NCI-H2227 (cell line): ENCODE measurements around the gene TTC7B.

Source experiments
- DNase-seq: peaks from one replicate; lab custom pipeline; 2025; ENCODE audit not compliant: unreplicated experiment; lab: John Stamatoyannopoulos, UW

The TTC7B gene

DNA sequence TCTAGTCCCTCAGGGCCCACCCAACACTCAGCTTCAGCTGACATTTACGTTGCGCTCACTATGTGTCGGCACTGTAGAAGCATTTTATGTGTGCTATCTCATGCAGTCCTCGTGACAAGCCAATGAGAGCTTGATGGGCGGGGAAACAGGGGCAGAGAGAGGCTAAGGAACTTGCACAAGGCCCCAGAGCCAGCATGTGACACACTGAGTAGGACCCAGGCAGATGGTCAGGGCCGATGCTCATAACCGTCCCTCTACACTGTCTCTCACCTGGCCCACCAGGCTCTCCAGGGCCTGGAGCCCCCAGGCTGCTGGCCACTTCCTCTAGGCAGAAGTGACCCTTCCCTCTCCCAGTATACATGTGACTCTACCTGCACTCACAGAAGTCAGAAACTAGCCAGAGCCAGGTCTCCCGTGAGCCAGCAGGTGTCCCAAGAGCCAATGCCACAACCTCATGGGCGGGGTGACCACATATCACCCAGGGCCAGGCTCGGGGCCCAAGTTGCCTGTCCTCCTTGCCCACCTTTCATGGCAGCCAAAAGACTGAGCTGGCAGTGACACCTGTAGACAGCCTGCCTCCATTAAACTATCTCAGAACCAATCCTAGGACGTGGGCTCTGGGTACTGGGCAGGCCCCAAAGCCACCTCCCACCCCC, 38.3 kb downstream of the TTC7B start:
- DNase-seq = no peak

DNA sequence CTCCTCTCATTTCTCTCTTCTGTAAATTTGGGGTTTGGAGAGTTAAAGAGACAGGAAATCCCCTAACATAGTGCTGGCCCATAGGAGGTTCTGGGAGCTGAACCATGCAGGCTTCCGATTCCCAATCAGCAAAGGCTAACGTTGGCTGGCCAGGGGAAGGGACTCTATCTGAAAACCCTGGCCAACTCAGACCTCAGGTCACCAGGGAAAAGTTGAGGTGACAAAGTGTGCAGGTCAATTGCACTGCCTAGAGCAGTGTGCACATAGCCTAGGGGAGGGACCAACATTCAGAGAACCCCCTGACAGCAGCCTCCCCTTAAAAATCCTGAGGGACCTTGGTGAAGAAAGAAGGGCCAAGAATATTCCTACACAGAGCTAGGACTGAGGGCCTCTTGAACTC, 38.9 kb downstream of the TTC7B start:
- no peak for DNase-seq

DNA sequence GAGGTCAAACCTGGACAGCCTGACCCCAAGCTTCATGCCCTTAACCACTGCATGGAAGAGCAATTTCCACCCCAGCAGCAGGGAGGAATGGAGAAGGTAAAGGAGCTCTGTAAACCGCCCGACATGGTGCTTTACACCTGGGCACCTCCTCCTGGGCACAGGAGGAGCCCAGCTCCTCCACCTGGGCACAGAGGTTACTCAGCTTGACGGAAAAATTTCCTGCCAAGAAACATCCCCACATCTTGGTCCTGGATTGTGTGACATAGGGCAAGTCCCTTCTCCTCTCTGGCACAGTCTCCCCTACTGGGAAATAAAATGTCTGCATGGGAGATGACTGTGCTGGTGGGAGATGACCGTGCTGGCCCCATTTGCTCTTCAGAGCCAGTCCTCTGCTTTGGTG, 40.8 kb downstream of the TTC7B start:
- DNase-seq = no peak

DNA sequence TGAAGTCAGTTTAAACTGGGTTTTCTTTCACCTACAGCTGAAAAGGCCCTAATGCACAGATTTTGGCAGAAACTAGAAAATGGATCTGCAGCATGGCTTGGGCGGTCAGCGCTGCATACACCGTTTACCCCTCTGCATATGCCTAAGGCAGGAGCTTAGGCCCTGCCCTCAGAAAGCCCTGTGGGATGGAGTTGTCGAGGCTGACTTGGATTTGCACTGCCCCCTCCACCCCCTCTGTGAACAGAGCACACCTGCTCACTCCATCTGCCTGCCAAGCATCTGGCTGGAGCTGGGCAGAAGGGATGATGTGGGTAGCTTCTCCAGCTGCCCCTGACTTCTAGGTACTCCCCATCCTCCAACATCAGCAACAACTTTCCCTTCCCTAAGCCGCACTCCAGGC, 41.9 kb downstream of the TTC7B start:
- DNase-seq = no peak

DNA sequence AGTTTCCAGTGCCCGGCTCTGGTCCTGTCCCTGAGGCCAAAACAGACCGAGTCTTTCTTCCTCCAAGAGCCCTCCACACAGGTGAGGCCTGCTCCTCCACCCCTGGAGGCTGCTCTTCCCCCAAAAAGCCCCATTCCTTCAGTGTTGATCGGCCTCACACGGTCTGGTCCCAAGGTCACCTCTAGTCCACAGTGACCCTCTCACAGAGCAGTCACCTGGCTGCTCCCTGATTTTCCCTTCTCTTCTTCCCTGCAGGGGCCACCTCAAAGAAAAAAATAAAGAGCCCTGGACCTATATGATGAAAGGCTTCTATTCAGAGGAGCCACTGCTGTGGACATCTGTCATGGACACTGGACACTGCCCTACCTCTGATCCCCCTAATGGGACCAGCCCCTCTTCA, 42.5 kb downstream of the TTC7B start:
- DNase-seq = no peak

DNA sequence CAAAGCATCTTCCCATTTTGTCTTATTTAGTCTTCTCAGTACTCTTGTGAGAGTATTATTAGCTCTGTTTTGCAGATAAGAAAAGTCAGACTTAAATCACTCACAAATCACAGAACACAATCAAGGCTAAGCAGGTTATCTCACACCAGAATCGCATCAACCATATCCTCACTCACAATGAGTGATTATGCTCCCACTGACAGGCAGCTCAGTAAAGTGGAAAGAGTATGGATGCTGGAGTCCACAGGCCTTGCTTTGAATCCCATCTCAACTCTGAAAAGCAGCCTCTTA, 43.1 kb downstream of the TTC7B start:
- DNase-seq = no peak

DNA sequence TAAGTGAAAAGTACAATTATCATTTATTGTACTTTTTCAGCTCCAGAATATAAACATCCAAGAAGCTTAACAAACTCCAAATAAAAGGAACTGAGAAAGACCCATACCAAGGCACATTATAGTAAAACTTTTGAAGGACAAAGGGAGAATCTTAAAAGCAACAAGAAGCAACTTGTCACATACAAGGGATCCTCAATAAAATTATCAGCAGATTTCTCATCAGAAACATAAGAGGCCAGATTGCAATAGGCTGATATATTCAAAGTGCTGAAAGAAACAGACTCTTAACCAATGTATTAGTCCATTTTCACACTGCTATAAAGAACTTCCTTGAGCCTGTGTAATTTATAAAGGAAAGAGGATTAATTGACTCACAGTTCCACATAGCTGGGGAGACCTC, 48.3 kb downstream of the TTC7B start:
- no peak for DNase-seq

DNA sequence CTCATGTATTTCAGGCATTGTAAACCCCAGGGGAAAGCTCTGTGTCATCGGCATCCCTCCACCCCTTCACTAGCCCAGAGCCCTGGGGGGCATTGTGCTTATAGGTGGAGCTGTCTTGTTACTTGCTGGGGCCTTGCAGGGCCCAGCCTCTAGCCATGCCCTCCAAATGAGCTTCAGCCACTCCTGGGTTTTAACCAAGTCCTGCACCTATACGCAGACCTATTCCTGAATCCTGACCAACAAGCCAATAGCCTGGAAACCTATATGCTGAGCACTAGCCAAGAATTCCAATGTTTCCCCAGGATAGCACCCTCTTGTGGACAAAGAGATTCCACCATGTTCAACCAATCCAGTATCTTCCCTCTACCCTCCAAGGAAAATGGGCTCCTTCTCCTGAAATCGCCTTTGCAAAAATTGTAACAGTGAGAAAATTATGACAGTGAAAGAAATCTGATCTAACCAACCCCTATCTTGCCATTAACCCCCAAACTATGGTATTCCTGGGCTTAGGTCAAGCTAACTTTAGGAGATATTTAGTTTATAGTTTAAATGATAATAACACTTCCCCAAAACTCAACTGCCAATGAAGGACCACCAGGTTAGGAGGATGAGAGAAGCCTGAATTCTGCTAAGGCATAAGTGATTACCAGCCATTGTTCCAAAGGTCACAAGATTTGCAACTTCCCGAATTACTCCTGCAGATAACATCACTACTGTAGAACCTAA, 55.5 kb downstream of the TTC7B start:
- peak; percentile 47 for DNase-seq

DNA sequence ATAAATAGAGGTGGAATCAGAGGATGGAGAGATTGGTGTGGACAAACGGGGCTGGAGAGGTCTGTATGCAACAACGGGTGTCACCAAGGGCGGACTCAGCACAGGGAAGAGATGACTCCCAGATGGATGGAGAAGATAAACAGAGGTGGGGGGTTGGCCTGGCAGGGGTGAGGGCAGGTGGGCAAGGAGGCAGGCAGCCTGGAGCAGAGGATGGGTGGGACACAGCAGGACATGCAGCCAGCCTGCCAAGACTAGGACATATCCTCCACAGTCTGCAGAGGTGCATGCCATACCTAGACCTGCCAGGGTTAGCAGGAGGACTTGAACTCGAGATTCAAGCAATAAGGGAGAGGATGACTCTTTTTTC, 56.2 kb downstream of the TTC7B start:
- no peak for DNase-seq

DNA sequence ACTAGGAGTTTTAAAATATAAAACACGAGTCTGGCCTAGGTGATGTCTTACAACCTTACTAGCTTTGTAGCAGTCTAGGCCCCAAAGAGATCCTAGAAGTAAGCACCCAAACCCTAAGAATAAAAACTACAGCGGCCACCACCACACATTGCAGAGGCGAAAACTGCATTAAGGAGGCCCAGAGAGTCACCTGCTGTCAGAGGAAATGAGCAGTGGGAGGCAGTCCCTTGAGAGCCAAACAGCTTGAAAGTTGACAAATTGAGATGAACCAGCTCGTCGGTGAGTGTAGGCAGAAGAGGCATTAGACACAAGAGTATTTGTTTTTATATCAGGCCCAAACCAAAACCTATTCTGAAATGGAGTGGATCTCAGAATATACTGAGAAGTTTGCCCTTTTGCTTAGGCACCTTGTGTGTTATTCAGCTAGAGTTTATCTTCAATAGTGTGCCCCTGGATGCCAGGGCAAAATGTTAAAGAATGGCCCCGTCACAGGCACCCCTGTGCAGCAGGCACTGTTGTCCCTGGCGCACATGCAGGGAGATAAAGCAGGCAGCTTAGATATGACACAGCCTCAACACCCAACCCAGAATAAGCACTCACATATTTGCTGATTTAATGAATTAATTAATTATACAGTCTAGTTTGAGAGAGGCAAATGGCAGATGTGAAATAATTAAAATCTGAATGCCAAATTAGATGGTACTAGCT, 56.7 kb downstream of the TTC7B start:
- no peak for DNase-seq

DNA sequence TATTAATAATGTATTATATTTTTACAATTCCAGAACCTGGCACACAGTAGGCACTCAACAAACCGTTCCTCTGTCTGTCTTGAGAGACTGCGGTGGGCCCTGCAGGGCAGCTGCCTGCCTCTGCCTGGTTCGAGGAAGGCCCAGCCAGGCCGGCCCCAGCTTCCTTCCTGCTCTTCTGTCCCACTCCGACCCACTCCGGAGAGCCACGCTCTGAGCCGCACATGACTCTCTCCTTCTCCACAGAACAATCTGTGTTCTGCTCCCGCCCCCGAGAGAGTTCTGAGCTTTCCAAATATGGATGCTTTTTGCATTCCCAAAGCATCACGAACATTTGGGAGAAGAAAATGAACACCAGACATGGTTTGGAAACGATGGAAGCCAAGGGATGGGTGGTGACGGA, 57.3 kb downstream of the TTC7B start:
- DNase-seq = no peak

DNA sequence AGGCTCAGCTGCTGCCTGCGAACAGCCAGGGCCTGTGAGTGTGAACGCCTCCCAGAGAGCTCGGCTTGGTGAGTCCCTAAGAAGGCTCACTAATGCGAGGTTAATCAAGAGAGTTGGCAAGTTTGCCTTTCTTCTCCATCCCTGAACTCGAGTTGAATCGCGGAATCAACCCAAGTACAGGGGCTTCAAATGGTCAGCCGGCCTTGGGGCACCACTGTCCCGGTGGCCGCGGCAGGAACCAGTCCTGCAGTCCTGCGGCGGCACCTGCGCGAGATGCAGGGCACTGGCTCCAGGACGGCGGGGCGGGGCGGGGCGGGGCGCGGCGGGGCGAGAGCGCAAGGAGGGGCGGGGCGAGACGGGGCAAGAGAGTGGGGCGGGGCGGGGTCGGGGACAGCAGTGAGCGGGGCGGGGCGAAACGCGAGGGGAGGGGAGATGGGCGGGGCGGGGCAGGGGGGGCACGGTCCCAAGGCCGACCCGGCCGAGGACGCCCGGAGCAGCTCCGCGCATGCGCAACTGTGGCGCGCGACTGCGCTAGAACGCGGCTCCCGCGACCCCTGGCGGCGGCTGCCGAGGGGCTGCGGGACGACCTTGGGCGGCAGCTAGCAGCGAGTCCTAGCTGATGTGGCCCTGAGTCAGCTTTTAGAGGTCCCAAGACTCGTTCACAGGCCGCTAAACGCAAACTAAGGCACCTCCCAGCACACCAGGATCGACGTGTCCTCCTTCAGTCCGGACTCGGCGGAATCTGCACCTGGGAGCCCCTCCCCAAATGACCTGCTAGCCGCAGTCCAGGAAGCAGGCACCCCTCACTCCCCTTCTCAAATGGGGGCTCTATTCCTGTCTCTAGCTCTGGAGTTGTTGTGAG, 58.0 kb downstream of the TTC7B start:
- peak; percentile 94 for DNase-seq

DNA sequence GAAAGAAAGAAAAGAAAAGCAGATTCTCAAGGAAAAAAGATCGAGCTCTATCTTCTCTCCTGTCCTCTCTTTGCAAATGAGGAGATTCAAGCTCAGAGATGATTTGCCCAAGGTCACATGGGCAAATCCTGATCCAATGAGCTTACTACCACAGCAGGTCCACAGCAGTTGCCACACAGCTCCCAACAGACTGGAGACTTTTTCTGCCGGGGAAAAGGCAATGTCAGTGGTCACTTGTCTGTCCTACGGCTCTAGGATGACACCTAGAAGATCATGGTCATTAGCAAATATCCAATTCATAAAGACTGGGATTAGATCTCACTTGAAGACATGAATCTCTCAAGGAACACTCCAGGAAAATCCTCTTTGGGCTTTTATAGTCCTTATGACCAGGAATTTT, 58.8 kb downstream of the TTC7B start:
- DNase-seq = no peak

DNA sequence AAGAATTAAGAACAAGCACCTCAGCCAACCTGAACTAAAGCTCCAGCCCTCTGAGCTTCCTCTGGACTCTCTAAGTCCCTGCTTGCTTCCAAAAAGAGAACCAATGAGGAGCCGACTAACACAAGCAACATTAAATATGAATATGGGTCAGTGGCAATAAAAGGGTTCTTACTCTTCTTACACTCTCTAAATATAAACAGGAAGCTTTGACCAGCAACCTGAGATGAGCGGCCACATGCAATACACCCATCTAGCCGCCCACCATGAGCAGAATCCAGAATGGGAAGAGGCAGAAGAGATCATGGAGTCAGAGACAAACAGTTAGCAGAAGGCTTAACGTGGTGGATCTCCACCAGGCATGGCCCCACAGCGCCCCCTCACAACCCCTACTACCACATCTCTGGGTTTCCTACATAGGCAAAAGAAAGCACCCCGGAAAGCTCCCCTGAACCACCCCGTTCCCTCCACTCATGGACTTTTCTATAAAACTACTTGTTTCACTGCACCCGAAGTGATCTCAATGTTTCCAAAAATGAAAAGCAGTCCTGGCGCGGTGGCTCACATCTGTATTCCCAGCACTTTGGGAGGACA, 59.4 kb downstream of the TTC7B start:
- DNase-seq = no peak

DNA sequence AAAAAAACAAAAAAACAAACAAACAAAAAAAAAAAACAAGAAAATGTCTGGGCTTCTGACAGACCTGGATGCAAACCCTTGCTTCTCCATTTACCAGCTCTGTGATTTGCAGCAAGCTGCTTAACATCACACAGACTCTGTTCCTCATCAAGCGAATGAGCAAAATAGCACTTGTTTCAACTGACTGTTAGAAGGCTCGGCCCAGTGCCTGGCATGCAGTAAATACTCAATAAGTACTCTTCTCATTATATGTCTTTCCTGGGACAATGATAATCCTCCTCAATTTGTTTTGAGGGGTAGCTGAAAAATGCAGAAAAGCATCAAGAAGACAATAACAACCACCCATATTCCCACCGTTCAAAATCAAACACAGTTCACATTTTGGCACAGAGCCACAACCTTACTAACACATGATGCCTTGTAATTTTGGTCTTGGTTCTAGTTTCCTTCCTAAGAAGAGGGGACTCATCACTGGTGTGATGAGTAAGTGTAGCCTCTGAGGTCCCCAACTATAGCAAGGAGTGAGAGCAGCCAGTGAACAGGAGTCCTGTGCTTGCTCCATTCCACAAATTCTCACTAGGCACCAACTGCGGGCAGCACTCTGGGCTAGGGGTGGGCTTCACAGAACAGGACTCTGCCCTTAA, 60.4 kb downstream of the TTC7B start:
- DNase-seq = no peak

DNA sequence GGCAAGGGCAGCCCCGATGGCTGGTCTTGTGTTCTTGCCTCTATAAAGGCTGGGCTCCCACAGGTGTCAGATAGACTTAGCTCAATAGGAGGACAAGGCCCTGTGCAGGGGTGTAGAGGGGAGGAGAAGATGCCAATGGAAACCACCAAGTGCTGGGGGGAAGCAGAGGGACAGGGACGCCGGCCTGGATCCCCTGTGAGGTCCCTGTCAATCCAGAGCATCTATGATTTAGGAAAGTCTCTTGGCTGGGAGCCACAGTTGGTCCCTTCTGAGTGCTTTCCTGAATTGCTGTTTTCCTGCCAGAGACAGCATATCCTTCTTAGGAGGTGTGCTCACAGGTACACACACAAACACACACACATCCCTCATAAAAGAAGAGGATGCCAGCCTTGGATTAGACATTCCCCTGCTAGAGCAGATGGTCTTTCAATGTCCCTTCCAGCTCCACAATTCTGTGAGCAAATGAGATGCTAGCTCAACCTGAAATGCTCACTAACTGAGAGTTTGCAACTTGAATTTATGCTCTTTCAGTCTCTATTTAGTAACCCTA, 62.7 kb downstream of the TTC7B start:
- DNase-seq = no peak

DNA sequence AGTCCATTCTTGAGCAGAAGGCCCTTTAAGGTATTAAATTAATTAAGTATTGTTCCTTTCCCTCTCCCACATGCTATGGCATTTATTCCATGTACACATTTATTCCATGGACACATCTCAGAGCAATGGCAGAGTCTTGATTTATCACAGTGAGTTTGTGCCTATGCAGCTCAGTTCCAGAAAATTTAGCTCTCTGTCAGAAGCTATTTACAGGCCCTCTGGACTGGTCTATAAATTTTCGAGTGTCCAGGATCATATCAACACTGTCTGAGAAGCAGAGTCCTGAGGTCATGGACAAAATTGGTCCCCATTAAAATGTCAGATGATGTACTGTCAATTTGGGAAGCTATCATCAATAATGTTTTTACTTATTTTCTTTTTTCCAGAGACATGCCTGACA, 65.5 kb downstream of the TTC7B start:
- no peak for DNase-seq

DNA sequence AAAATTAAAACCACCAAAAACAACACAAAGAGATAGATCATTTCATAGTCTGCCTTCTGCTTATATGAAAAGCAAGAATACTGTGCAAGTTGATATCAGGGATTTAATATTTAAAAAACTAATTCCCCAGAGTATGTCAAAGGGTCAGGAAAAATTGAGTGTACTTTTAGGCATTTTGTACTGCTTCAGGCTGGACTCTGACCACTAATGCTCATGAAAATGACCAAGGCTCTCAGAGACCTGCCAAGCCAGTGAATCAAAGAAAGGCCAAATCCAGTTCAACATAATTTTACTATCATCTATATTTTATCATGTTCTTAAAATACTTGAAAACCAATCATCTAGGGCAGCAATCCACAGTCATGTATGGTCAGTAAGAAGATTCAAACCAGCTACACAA, 66.0 kb downstream of the TTC7B start:
- no peak for DNase-seq

DNA sequence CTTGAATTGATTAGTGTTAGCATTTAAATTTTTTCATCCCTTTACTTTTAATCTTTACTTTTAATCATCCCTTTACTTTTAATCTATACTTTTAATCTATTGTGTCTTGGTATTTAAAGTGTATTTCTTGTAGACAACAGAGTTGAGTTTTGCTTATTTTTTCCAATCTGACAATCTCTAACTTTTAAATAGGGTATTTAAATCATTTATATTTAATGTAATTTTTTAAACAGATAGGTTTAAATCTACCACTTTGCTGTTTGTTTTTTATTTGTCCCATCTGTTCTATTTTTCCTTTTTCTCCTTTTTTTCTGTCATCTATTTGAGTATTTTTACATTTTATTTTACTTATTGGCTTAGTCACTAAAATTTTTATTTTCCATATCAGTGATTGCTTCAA, 68.3 kb downstream of the TTC7B start:
- DNase-seq = no peak

DNA sequence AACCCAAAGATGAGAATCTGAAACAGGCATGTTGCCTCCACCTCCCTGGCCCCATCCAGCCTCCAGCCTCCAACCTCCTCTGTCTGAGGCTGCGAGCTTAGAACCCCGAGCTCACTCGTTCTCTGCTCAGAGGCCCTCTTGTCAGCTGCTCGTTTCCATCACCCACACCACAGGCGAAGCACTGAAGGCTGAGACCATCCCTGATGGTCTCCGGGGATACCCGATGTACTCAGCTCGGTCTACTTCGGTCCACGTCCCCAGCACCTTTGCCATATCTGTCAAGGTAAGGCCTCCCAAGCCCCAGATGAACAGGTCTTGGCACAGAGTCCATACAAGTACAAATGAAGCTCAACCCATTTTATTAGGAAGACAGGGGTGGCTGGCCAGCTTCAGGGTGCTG, 72.4 kb downstream of the TTC7B start:
- no peak for DNase-seq

DNA sequence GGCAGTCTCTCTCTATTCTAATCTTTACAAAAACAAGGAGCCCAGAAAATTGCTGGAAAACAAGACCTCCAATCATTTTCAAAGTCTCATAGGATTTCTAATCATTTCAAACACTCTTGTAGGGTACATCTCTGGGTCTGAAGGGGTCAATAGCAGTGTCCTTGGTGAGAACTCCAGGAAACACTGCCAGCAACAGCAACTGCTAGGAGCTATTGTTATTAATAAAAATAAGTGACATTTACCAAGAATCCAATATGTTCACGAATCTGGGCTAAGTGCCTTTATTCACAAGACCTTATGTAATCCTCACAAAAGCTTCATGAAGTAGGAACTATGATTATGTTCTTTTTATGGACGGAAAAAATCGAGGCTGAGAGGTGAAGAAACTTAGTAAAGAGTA, 72.8 kb downstream of the TTC7B start:
- no peak for DNase-seq
